A549 treated with CpdA at 1 μM for 4 hours (cell line): ENCODE measurements around the gene ACSBG1. TPM values are rescaled to one million over a fixed set of nuclear protein-coding genes. Genes with fewer than 3 reads are reported as not detected.

Experiments
- total RNA-seq: library from RNA; stranded (reverse); fragments of 200-300 nt; extraction: Qiagen RNA extraction; gene quantifications from 5 replicates; pipeline ENCODE4 v1.2.3, GENCODE V29; 2022; ENCODE audit warnings: low read depth

Gene ACSBG1
- total RNA-seq: 0.21 to 0.41 TPM (median 0.31 TPM) in 5 replicates

GRCh38 chr15:78234515-78235040 is at the start of gene ACSBG1:
Gene ACSBG1, minus strand, starts transcription at chr15:78234565. Its CDS starts 64 bp downstream, at chr15:78234501.

GRCh38 chr15:78264304-78265136 is 30.2 kb upstream of the ACSBG1 start, which contains the start of gene DNAJA4:
Gene DNAJA4, plus strand, starts transcription at chr15:78264562. Its CDS starts 202 bp downstream, at chr15:78264764.

GRCh38 chr15:78149068-78149804 is 85.1 kb downstream of the ACSBG1 start, which contains the start of gene IDH3A:
Gene IDH3A, plus strand, starts transcription at chr15:78149362. Its CDS starts 42 bp downstream, at chr15:78149404.

GRCh38 chr15:78131295-78132061 is 102.9 kb downstream of the ACSBG1 start, which contains the start of gene CIB2:
Gene CIB2, minus strand, starts transcription at chr15:78131445. Its CDS starts 230 bp downstream, at chr15:78131215.

Other genes starting within 250 kb of the ACSBG1 start
- gene TBC1D2B, start 156.9 kb downstream of the ACSBG1 start, total RNA-seq: 13.5 to 16.5 TPM (median 14.3 TPM) in 5 replicates
- not detected in 5 replicates for gene SH2D7, start 142.0 kb downstream of the ACSBG1 start, total RNA-seq
- 23.0 to 30.0 TPM (median 28.3 TPM) in 5 replicates for gene CIB2, start 103.1 kb downstream of the ACSBG1 start, total RNA-seq
- 70.0 to 103 TPM (median 78.1 TPM) in 5 replicates for gene IDH3A, start 85.2 kb downstream of the ACSBG1 start, total RNA-seq
- gene DNAJA4, start 30.0 kb upstream of the ACSBG1 start, total RNA-seq: 0.02 TPM in 1 of 5 replicates, not detected in the others
- 77.9 to 118 TPM (median 87.9 TPM) in 5 replicates for gene SKIC8, start 65.0 kb upstream of the ACSBG1 start, total RNA-seq
- gene CRABP1, start 105.8 kb upstream of the ACSBG1 start, total RNA-seq: 0.71 to 1.9 TPM (median 1.6 TPM) in 5 replicates
- gene IREB2, start 203.7 kb upstream of the ACSBG1 start, total RNA-seq: 35.5 to 47.0 TPM (median 42.8 TPM) in 5 replicates